HEK293 (cell line): ENCODE results near the gene WASF1.

Experiments
- CTCF ChIA-PET: fragments of 350-600 bp; formaldehyde crosslinking; extraction: SDS; loops from one replicate; lab custom pipeline; 2021; ENCODE audit warnings: antibody characterized with exemption; lab: Yijun Ruan, JAX
- POLR2A ChIA-PET: fragments of 300-600 bp; formaldehyde crosslinking; extraction: SDS; loops from one replicate; lab custom pipeline; 2020; ENCODE audit warnings: antibody characterized with exemption, inconsistent platforms; lab: Yijun Ruan, JAX
- H3K27ac ChIP-seq: fragments of 200-500 bp; sonication (Bioruptor generic); 2 replicates; pipeline ENCODE4 v1.5.1; 2014; ENCODE audit warnings: low read depth, low read length, control low read depth, inconsistent platforms; ENCODE audit errors: extremely low read depth
- H3K36me3 ChIP-seq, 2 experiments: fragments of 200-500 bp in 1 of 2; sonication (Bioruptor generic) in 1 of 2; 1 replicate in 1 of 2; 2 replicates in 1 of 2; pipeline ENCODE4 v1.5.1; 2014 to 2017; ENCODE audit warnings: inconsistent platforms in 2 of 2, low read length in 2 of 2; ENCODE audit not compliant: control insufficient read depth in 2 of 2, insufficient read depth in 1 of 2
- H3K4me1 ChIP-seq: fragments of 200-500 bp; sonication (Bioruptor generic); 2 replicates; pipeline ENCODE4 v1.5.1; 2014; ENCODE audit warnings: mild to moderate bottlenecking, low read length, inconsistent platforms; ENCODE audit not compliant: control insufficient read depth, insufficient read depth
- H3K4me3 ChIP-seq: 2 replicates; pipeline ENCODE4 v1.5.1; 2011; ENCODE audit warnings: low read depth, mild to moderate bottlenecking, control low read depth, low read length, moderate library complexity
- H3K9me3 ChIP-seq: fragments of 200-500 bp; sonication (Bioruptor generic); 2 replicates; pipeline ENCODE4 v1.5.1; 2014; ENCODE audit warnings: low read depth, low read length, inconsistent platforms; ENCODE audit not compliant: control insufficient read depth, insufficient read depth
- AEBP2 ChIP-seq: fragments of 450-650 bp; formaldehyde crosslinking; IDR thresholded peaks from 2 replicates; pipeline ENCODE4 v1.5.1; 2016; ENCODE audit warnings: missing biosample characterization, missing genetic modification characterization, borderline replicate concordance
- BCL11A ChIP-seq: fragments of 450-650 bp; formaldehyde crosslinking; IDR thresholded peaks from 2 replicates; pipeline ENCODE4 v1.5.1; 2016; ENCODE audit warnings: low read depth, missing biosample characterization, missing genetic modification characterization
- CTCF ChIP-seq: fragments of 450-650 bp; formaldehyde crosslinking; IDR thresholded peaks from 2 replicates; pipeline ENCODE4 v1.5.1; 2016; ENCODE audit warnings: missing biosample characterization, missing genetic modification characterization
- EGR2 ChIP-seq: fragments of 450-650 bp; formaldehyde crosslinking; IDR thresholded peaks from 2 replicates; pipeline ENCODE4 v1.5.1; 2016; ENCODE audit warnings: low read depth, missing biosample characterization, missing genetic modification characterization
- SCRT1 ChIP-seq: fragments of 450-650 bp; formaldehyde crosslinking; IDR thresholded peaks from 2 replicates; pipeline ENCODE4 v1.5.1; 2016; ENCODE audit warnings: missing biosample characterization, missing genetic modification characterization, borderline replicate concordance
- SCRT2 ChIP-seq: fragments of 450-650 bp; formaldehyde crosslinking; IDR thresholded peaks from 2 replicates; pipeline ENCODE4 v1.5.1; 2016; ENCODE audit warnings: missing biosample characterization, missing genetic modification characterization
- ZNF10 ChIP-seq: fragments of 450-650 bp; formaldehyde crosslinking; IDR thresholded peaks from 2 replicates; pipeline ENCODE4 v1.5.1; 2017; ENCODE audit warnings: missing biosample characterization, missing genetic modification characterization
- ZNF174 ChIP-seq: fragments of 450-650 bp; formaldehyde crosslinking; IDR thresholded peaks from 2 replicates; pipeline ENCODE4 v1.5.0; 2017; ENCODE audit warnings: missing biosample characterization, mild to moderate bottlenecking, missing genetic modification characterization
- ZNF184 ChIP-seq: fragments of 450-650 bp; IDR thresholded peaks from 2 replicates; pipeline ENCODE4 v1.5.1; 2018; ENCODE audit warnings: missing biosample characterization, mild to moderate bottlenecking, missing genetic modification characterization
- ZNF24 ChIP-seq: fragments of 450-650 bp; formaldehyde crosslinking; IDR thresholded peaks from 2 replicates; pipeline ENCODE4 v1.5.1; 2016; ENCODE audit warnings: missing biosample characterization, missing genetic modification characterization
- ZNF488 ChIP-seq: fragments of 450-650 bp; formaldehyde crosslinking; IDR thresholded peaks from 2 replicates; pipeline ENCODE4 v1.5.1; 2016; ENCODE audit warnings: missing biosample characterization, missing genetic modification characterization
- ZNF514 ChIP-seq: fragments of 450-650 bp; formaldehyde crosslinking; IDR thresholded peaks from 2 replicates; pipeline ENCODE4 v1.5.1; 2016; ENCODE audit warnings: missing biosample characterization, missing genetic modification characterization
- ZNF544 ChIP-seq: fragments of 450-650 bp; formaldehyde crosslinking; IDR thresholded peaks from 2 replicates; pipeline ENCODE4 v1.5.0; 2017; ENCODE audit warnings: missing biosample characterization, missing genetic modification characterization
- ZNF549 ChIP-seq: fragments of 450-650 bp; IDR thresholded peaks from 2 replicates; pipeline ENCODE4 v1.5.1; 2018; ENCODE audit warnings: missing biosample characterization, missing genetic modification characterization, mild to moderate bottlenecking, inconsistent platforms, moderate library complexity
- ZNF600 ChIP-seq: fragments of 450-650 bp; formaldehyde crosslinking; IDR thresholded peaks from 2 replicates; pipeline ENCODE4 v1.5.1; 2016; ENCODE audit warnings: missing biosample characterization, missing genetic modification characterization
- ZNF654 ChIP-seq: fragments of 450-650 bp; formaldehyde crosslinking; IDR thresholded peaks from 2 replicates; pipeline ENCODE4 v1.5.1; 2016; ENCODE audit warnings: low read depth, missing biosample characterization, missing genetic modification characterization
- ZNF658 ChIP-seq: fragments of 450-650 bp; formaldehyde crosslinking; IDR thresholded peaks from 2 replicates; pipeline ENCODE4; 2016; ENCODE audit warnings: missing biosample characterization, missing genetic modification characterization
- ZNF701 ChIP-seq: fragments of 450-650 bp; formaldehyde crosslinking; IDR thresholded peaks from 2 replicates; pipeline ENCODE4 v1.5.1; 2016; ENCODE audit warnings: missing biosample characterization, missing genetic modification characterization

Gene WASF1

DNA sequence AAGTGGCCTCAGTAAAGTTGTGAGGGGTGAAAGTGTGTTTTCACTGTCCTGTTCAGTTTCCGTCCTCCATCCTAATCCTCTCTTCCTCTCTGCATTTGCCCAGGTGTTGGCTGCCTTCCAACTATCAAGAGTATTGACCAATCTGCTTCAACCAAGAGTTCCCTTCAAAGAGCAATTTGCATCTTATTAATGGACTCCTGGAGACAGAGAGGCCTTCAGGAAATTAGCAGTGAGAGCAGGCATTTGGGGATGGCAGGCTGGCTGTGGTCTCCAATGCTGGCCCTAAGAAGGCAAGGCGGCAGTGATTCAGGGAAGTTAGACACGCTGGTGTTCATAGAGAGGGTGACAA, 124.1 kb downstream of the WASF1 start (continued):
- TF ChIP-seq ZNF600: no peak
- no peak for TF ChIP-seq ZNF549 (tag by site-specific recombination)
- TF ChIP-seq ZNF10 (tag by site-specific recombination): no peak
- TF ChIP-seq ZNF514 (tag by site-specific recombination): no peak
- TF ChIP-seq ZNF24 (tag by site-specific recombination): no peak
- no peak for TF ChIP-seq BCL11A (tag by site-specific recombination)
- no peak for TF ChIP-seq EGR2 (tag by site-specific recombination)
- no peak for TF ChIP-seq ZNF544 (tag by site-specific recombination)
- TF ChIP-seq ZNF488 (tag by site-specific recombination): no peak

- POLR2A ChIA-PET: no interaction called here
- CTCF ChIA-PET: interaction anchor here (0.6 to 4.3 kb wide), 10 partner anchors 10 to 350 kb away, joined by 3 to 43 read pairs (median 4); no protein-coding TSS in a partner anchor
- H3K4me3 ChIP-seq: no peak overlapping the region
- TF ChIP-seq ZNF701 (tag by site-specific recombination): no peak
- TF ChIP-seq ZNF184 (tag by site-specific recombination): no peak
- H3K27ac ChIP-seq: no peak overlapping the region
- H3K36me3 ChIP-seq: no peaks in the 10 kb centered on the region
- H3K9me3 ChIP-seq: no peaks in the 10 kb centered on the region
- H3K4me1 ChIP-seq: no peaks in the 10 kb centered on the region
These were observed 124.6 kb downstream of the WASF1 start for GRCh38 chr6:110054664-110055386.

DNA sequence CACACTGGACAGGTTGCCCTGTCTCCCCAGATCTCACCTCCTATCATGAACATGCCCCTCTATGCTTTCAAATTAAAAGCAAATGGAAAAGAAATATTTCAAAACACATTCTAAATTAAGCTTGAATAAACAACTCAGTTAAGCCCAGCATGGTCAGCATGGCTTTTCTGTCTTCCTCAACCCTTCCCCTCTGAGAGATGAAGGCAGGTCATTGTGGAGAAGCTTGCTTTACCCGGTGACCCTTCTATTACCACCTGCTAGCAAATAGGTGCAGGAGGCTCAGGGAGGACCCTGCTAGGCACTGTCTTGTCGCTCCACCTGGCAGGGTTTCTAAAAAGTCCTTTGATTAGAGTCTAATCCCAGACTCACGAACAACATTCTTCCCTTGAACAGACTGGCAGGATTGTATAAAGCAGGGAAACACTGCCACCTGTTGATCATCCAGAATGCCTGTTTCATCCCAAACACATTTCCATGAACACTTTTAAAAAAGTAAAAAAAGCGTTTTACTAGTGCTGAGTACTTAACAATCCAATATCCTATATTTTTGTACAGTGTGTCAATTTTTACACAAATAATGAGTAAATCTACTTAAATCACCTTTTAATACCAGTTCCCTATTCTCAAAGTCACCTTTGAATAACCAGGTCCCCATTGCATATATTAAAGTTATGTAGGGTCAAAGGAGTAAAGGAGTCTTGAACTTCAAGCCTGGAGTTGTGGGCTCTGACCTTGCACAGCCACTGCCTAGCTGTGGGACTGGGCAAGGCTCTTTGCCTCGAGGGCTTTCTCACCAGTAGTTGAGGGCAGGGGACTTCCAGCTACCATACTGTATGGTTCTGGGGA, 125.9 kb downstream of the WASF1 start:
- Histone ChIP-seq H3K27ac (no peak overlapping the region), H3K4me3 (no peak overlapping the region), H3K4me1 (no peaks in the 10 kb centered on the region), H3K9me3 (no peaks in the 10 kb centered on the region), H3K36me3 (no peaks in the 10 kb centered on the region)
- POLR2A ChIA-PET: no interaction called here
- CTCF ChIA-PET: interaction anchor here (0.6 to 4.3 kb wide), 34 partner anchors 9 to 886 kb away, joined by 3 to 43 read pairs (median 4); no protein-coding TSS in a partner anchor
- TF ChIP-seq SCRT2 (tag by site-specific recombination) (peak; percentile 86), CTCF (tag by site-specific recombination) (peak; percentile 43), ZNF654 (tag by site-specific recombination) (peak; percentile 84), ZNF658 (no peak), ZNF174 (tag by site-specific recombination) (no peak), AEBP2 (tag by site-specific recombination) (no peak), SCRT1 (tag by site-specific recombination) (peak; percentile 42; the same call in 1 of the 2 replicates)
